ENCODE results near the gene ACER3.

DNA sequence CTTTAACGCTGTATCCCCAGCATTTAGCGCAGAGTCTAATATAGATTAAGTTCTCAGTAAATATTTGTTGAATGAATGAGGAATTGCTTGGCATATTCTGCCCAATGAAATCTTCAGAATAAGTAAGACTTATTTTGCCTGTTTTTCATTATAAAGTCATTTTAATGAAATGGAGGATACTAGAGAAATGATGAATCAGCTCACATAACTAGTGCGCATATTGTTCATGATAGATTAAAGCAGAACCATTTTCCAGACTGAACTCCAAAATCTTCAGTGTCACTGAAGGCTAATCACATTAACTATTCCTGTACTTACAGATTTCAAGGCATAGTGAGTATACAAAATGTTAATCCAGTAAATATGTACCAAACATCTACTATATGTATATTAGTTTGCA is 29.6 kb downstream of the ACER3 start:
- TF ChIP-seq, protein P1, sequence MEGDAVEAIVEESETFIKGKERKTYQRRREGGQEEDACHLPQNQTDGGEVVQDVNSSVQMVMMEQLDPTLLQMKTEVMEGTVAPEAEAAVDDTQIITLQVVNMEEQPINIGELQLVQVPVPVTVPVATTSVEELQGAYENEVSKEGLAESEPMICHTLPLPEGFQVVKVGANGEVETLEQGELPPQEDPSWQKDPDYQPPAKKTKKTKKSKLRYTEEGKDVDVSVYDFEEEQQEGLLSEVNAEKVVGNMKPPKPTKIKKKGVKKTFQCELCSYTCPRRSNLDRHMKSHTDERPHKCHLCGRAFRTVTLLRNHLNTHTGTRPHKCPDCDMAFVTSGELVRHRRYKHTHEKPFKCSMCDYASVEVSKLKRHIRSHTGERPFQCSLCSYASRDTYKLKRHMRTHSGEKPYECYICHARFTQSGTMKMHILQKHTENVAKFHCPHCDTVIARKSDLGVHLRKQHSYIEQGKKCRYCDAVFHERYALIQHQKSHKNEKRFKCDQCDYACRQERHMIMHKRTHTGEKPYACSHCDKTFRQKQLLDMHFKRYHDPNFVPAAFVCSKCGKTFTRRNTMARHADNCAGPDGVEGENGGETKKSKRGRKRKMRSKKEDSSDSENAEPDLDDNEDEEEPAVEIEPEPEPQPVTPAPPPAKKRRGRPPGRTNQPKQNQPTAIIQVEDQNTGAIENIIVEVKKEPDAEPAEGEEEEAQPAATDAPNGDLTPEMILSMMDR (IDR thresholded peaks at IDR 0.05): no peak
- no peak for TF ChIP-seq POLR2A (IDR thresholded peaks at IDR 0.05)

All from thyroid gland (tissue), 4 donors.